ENCODE measurements around the gene TMEM165.
"Not testable (repeated sequence)": the region's sequence is repeated elsewhere in the genome, so short reads cannot be mapped to it uniquely, and the experiment has no call there.

Gene TMEM165

GRCh38 chr4:55358246-55358645 lies 37.5 kb upstream of the TMEM165 start:
- no peak for TF ChIP-seq CTCF (IDR thresholded peaks at IDR 0.05; ENCODE audit: unreplicated experiment in 3 of 3)

DNA sequence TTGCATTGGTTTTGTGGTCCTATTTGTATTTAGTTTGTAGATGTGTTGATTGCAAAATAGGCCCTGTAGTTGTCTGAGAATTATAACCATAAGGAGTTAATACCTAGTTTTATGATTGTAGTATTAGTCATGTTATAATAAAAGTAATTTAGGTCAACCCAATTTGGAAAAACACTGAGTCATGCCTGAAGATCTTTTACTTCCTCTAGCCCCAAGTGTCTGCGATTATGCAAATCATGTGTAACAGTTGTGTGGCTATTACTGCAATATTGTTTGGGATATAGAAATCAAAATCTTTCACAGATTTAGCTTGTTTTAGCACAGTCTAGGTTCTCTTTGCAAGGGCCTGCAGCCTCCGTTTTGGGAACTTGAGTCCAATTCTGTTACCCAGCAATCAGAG lies 37.1 kb upstream of the TMEM165 start:
- Mint-ChIP-seq H3K27ac (peak overlapping the region in 1 of 3 experiments; percentile 56), H3K4me3 (no peak overlapping the region), H3K9me3 (peaks cover 4% of the 10 kb centered on the region), H3K36me3 (ENCODE audit: low read depth) (peaks cover 21% of the 10 kb centered on the region), H3K27me3 (ENCODE audit: low read depth) (no peaks in the 10 kb centered on the region), H3K4me1 (peaks cover 13% of the 10 kb centered on the region)
- TF ChIP-seq CTCF (IDR thresholded peaks at IDR 0.05; ENCODE audit: unreplicated experiment in 3 of 3), result no peak

More at GRCh38 chr4:55358246-55358645, 37.5 kb upstream of the TMEM165 start:
- no peaks in the 10 kb centered on the region for H3K27me3 Mint-ChIP-seq (ENCODE audit: low read depth)
- peaks cover 7% of the 10 kb centered on the region for H3K9me3 Mint-ChIP-seq
- H3K27ac Mint-ChIP-seq, result peak overlapping the region in 1 of 3 experiments; percentile 56
- H3K4me3 Mint-ChIP-seq, result no peak overlapping the region
- peaks cover 25% of the 10 kb centered on the region for H3K36me3 Mint-ChIP-seq (ENCODE audit: low read depth)
- H3K4me1 Mint-ChIP-seq, result peaks cover 12% of the 10 kb centered on the region

DNA sequence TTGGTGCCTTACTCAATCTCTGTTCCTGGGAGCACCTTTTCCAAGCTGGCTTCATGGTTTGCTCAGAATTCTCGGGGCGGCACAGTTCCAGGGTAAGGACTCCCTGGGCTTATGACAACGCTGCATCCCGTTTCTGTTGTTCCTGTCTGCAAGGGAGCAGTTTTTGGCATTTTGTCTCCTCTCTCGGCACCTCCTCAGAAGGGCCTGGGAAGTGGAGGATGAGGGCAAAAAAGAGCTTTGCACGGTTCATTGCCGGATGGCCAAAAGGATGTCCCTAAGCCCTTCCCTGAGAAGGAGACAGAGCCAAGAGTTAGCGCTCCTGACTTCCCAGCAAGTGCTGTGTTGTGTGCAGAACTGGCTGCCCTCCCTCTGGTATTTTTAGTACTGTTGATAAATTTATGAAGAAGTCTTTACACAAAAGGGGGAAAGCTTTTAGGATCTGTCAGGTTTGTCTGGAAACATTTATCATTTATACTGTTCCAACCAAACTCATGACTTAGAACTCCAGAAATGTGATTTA lies 36.3 kb upstream of the TMEM165 start:
- Mint-ChIP-seq H3K4me1 (peaks cover 18% of the 10 kb centered on the region), H3K4me3 (no peak overlapping the region), H3K27ac (peak overlapping the region; percentile 50 to 79 (median 56)), H3K9me3 (peaks cover 3% of the 10 kb centered on the region), H3K27me3 (ENCODE audit: low read depth) (no peaks in the 10 kb centered on the region), H3K36me3 (ENCODE audit: low read depth) (peaks cover 16% of the 10 kb centered on the region)
- TF ChIP-seq CTCF (IDR thresholded peaks at IDR 0.05; ENCODE audit: unreplicated experiment in 3 of 3), result no peak

DNA sequence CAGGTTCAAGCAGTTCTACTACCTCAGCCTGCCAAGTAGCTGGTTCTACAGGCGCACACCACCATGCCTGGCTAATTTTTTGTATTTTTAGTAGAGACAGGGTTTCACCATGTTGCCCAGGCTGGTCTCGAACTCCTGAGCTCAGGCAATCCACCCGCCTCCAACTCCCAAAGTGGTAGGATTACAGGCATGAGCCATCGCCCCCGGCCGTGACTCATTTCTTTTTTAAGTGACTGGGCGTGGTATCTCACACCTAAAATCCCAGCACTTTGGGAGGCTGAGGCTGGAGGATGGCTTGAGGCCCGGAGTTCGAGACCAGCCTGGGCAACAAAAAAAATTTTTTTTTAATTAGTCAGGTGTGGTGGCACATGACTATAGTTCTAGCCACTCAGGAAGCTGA lies 32.8 kb upstream of the TMEM165 start:
- not testable (repeated sequence) for H3K27ac Mint-ChIP-seq; H3K27me3 Mint-ChIP-seq (ENCODE audit: low read depth); H3K9me3 Mint-ChIP-seq; H3K4me3 Mint-ChIP-seq
- Mint-ChIP-seq H3K4me1 (peaks cover 18% of the 10 kb centered on the region), H3K36me3 (ENCODE audit: low read depth) (peaks cover 22% of the 10 kb centered on the region)

GRCh38 chr4:55363691-55364351 lies 31.9 kb upstream of the TMEM165 start:
- no peaks in the 10 kb centered on the region for H3K27me3 Mint-ChIP-seq (ENCODE audit: low read depth)
- no peak overlapping the region for H3K4me3 Mint-ChIP-seq
- peaks cover 14% of the 10 kb centered on the region for H3K4me1 Mint-ChIP-seq
- H3K36me3 Mint-ChIP-seq (ENCODE audit: low read depth), result peaks cover 22% of the 10 kb centered on the region
- H3K27ac Mint-ChIP-seq, result peak overlapping the region; percentile 44 to 84 (median 66)
- TF ChIP-seq CTCF (IDR thresholded peaks at IDR 0.05; ENCODE audit: unreplicated experiment in 3 of 3), result no peak
- H3K9me3 Mint-ChIP-seq, result no peaks in the 10 kb centered on the region

DNA sequence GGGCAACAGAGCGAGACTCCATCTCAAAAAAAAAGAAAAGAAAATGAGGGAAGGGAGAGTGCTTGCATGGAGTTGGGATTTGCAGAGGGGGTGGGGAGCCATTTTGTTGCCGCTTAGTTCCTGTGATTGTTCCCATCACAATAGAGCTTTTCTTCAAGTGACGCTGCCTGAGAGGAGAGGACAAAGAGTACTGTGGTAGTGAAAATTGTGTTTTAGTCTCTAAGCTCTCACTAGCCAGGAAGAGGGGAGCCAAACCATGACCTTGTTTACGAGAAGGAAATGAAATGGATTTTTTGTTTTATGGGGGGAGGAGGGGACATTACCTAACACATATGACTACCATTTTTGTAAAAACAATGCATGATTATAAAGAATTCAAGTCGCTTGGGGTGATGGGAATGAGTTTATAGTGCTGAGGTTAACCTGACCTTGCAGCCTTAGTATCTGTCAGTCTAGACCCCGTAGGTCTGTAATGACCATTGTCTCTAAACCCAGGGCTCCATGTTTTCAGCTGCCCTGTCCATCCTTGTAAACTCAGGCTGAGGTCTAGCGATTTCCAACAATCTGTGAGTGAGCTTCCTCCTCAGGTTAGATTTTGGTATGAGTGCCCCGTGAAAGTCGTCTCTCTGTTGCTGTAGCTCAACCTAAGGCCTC lies 30.9 kb upstream of the TMEM165 start:
- H3K4me3 Mint-ChIP-seq, result no peak overlapping the region
- H3K9me3 Mint-ChIP-seq, result no peaks in the 10 kb centered on the region
- H3K36me3 Mint-ChIP-seq (ENCODE audit: low read depth), result peaks cover 20% of the 10 kb centered on the region
- H3K27me3 Mint-ChIP-seq (ENCODE audit: low read depth), result no peaks in the 10 kb centered on the region
- H3K27ac Mint-ChIP-seq, result no peak overlapping the region
- peaks cover 6% of the 10 kb centered on the region for H3K4me1 Mint-ChIP-seq
- TF ChIP-seq CTCF (IDR thresholded peaks at IDR 0.05; ENCODE audit: unreplicated experiment in 3 of 3), result no peak
